ENCODE results near the gene PFKM. TPM values are rescaled to one million over a fixed set of nuclear protein-coding genes. Genes with fewer than 3 reads are reported as not detected.
"Not testable (repeated sequence)": the region's sequence is repeated elsewhere in the genome, so short reads cannot be mapped to it uniquely, and the experiment has no call there.

PFKM gene
- total RNA-seq, 1 donor from 2014 or later = 80.3 TPM

DNA sequence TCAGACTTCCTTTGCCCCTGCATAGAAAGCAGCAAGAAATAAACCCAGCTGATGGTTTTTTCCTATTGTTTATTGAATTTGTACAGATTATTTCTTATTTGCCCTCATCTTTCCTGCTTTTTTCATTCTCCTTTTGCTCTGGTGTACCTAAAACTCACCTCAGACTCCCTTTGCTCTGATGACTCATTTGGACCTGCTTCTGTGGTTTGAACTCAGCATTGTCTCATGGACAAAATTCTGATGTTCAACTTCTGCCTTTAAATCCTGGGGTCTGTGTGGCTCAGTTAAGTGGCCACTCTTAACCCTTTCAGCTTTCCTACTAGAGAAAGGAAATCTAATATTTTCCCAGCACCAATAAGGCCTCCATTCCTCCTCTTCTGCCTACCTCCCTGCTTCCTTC is 9.7 kb upstream of the PFKM start:
- no peak overlapping the region for H3K9ac ChIP-seq (ENCODE audit: low read length)
- H2AFZ ChIP-seq (ENCODE audit: low read depth, low read length) = no peak overlapping the region
- no peaks in the 10 kb centered on the region for H3K27me3 ChIP-seq (ENCODE audit: insufficient read depth, low read length)
- peaks cover 20% of the 10 kb centered on the region for H3K79me2 ChIP-seq (ENCODE audit: insufficient read depth, low read length)
- FAIRE-seq (no peak), DNase-seq (ENCODE audit: low read depth) (no peak)
- Mint-ChIP-seq H3K9me3 (ENCODE audit: unreplicated experiment) (peaks cover 5% of the 10 kb centered on the region), H3K4me1 (ENCODE audit: low read depth, unreplicated experiment) (peaks cover 12% of the 10 kb centered on the region), H3K27ac (ENCODE audit: unreplicated experiment) (peak overlapping the region; percentile 13), H3K27me3 (ENCODE audit: low read depth, unreplicated experiment) (peaks cover 3% of the 10 kb centered on the region), H3K36me3 (ENCODE audit: low read depth, unreplicated experiment) (no peaks in the 10 kb centered on the region), H3K4me3 (ENCODE audit: unreplicated experiment) (no peak overlapping the region)
- H3K27ac ChIP-seq (ENCODE audit: low read depth, low read length) = no peak overlapping the region
- no peak overlapping the region for H3K4me2 ChIP-seq (ENCODE audit: low read length)
- H3K4me3 ChIP-seq (ENCODE audit: insufficient read depth, low read depth, low read length) = no peak overlapping the region
- TF ChIP-seq EZH2 (IDR thresholded peaks at IDR 0.05; ENCODE audit: insufficient read depth, low read length) = no peak
- TF ChIP-seq, protein P1, sequence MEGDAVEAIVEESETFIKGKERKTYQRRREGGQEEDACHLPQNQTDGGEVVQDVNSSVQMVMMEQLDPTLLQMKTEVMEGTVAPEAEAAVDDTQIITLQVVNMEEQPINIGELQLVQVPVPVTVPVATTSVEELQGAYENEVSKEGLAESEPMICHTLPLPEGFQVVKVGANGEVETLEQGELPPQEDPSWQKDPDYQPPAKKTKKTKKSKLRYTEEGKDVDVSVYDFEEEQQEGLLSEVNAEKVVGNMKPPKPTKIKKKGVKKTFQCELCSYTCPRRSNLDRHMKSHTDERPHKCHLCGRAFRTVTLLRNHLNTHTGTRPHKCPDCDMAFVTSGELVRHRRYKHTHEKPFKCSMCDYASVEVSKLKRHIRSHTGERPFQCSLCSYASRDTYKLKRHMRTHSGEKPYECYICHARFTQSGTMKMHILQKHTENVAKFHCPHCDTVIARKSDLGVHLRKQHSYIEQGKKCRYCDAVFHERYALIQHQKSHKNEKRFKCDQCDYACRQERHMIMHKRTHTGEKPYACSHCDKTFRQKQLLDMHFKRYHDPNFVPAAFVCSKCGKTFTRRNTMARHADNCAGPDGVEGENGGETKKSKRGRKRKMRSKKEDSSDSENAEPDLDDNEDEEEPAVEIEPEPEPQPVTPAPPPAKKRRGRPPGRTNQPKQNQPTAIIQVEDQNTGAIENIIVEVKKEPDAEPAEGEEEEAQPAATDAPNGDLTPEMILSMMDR (IDR thresholded peaks at IDR 0.05; ENCODE audit: insufficient read depth, low read depth, low read length) = no peak
- no peaks in the 10 kb centered on the region for H3K9me3 ChIP-seq (ENCODE audit: insufficient read depth, low read depth, low read length)
- peaks cover 8% of the 10 kb centered on the region for H3K4me1 ChIP-seq (ENCODE audit: insufficient read depth, low read length)
- no peaks in the 10 kb centered on the region for H4K20me1 ChIP-seq (ENCODE audit: insufficient read depth, low read length)
- H3K36me3 ChIP-seq (ENCODE audit: insufficient read depth, low read length) = no peaks in the 10 kb centered on the region

DNA sequence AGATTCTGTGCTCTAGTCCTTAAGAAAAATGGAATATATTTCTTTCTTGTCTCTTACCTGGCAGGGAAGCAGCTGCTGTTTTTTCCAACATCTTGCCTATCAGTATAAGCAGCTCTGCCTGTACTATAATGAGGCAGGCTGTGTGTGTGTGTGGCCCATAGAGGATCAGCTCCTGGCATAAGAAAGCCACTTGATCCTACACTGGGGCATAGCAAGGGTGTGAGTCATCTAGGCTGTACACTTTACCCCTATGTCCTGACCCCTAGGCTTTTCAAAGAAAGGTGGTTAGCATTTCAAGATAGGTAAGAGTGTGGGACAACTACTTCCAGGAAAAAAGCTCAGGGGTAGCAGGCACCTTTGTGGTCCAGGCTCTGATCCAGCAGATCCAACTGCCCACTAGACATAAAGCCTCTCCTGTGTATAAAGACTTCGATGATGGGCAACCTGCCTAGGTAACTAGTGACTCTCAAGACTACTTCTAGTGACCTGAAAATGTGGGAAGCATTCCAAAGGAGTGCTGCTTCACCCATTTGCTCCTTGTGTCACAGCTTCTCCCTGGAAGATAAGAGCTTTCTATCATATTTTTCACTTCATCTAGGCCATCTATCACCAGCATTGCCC is 8.4 kb upstream of the PFKM start:
- FAIRE-seq (no peak), DNase-seq (ENCODE audit: low read depth) (no peak)
- Mint-ChIP-seq H3K4me1 (ENCODE audit: low read depth, unreplicated experiment) (peaks cover 9% of the 10 kb centered on the region), H3K4me3 (ENCODE audit: unreplicated experiment) (no peak overlapping the region), H3K9me3 (ENCODE audit: unreplicated experiment) (peaks cover 8% of the 10 kb centered on the region), H3K27ac (ENCODE audit: unreplicated experiment) (no peak overlapping the region), H3K27me3 (ENCODE audit: low read depth, unreplicated experiment) (peaks cover 8% of the 10 kb centered on the region), H3K36me3 (ENCODE audit: low read depth, unreplicated experiment) (no peaks in the 10 kb centered on the region)
- Histone ChIP-seq H3K79me2 (ENCODE audit: insufficient read depth, low read length) (peaks cover 8% of the 10 kb centered on the region), H3K27me3 (ENCODE audit: insufficient read depth, low read length) (no peaks in the 10 kb centered on the region), H3K4me2 (ENCODE audit: low read length) (no peak overlapping the region), H2AFZ (ENCODE audit: low read depth, low read length) (no peak overlapping the region), H3K27ac (ENCODE audit: low read depth, low read length) (no peak overlapping the region), H3K9me3 (ENCODE audit: insufficient read depth, low read depth, low read length) (no peaks in the 10 kb centered on the region), H3K36me3 (ENCODE audit: insufficient read depth, low read length) (no peaks in the 10 kb centered on the region), H3K4me1 (ENCODE audit: insufficient read depth, low read length) (peaks cover 8% of the 10 kb centered on the region), H3K4me3 (ENCODE audit: insufficient read depth, low read depth, low read length) (no peak overlapping the region), H4K20me1 (ENCODE audit: insufficient read depth, low read length) (no peaks in the 10 kb centered on the region), H3K9ac (ENCODE audit: low read length) (no peak overlapping the region)
- TF ChIP-seq EZH2 (IDR thresholded peaks at IDR 0.05; ENCODE audit: insufficient read depth, low read length) = no peak

DNA sequence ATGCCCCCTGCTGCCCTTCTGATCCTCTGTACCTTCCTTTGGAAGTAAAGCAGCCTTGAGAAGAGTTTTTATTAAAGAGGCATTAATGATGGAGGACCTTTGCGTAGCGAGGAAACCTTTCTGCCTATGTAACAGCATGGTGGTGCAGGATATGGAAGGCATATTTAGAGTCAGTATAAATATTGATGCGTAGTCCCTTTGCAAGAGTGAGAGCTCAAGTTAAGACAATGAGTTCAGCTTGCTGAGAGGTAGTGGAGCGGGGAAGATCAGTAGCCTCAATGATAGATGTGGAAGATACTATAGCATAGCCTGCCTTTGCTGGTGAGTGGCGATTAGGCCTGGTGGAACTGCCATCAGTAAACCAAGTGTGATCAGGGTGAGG is 7.9 kb upstream of the PFKM start:
- H3K9me3 ChIP-seq (ENCODE audit: insufficient read depth, low read depth, low read length); H3K36me3 ChIP-seq (ENCODE audit: insufficient read depth, low read length); H3K4me1 ChIP-seq (ENCODE audit: insufficient read depth, low read length); H3K27me3 Mint-ChIP-seq (ENCODE audit: low read depth, unreplicated experiment); H3K36me3 Mint-ChIP-seq (ENCODE audit: low read depth, unreplicated experiment); H3K27me3 ChIP-seq (ENCODE audit: insufficient read depth, low read length); H3K27ac Mint-ChIP-seq (ENCODE audit: unreplicated experiment); H3K4me3 ChIP-seq (ENCODE audit: insufficient read depth, low read depth, low read length); H3K9ac ChIP-seq (ENCODE audit: low read length); H3K4me3 Mint-ChIP-seq (ENCODE audit: unreplicated experiment); H3K27ac ChIP-seq (ENCODE audit: low read depth, low read length); H4K20me1 ChIP-seq (ENCODE audit: insufficient read depth, low read length); H3K4me1 Mint-ChIP-seq (ENCODE audit: low read depth, unreplicated experiment); H3K9me3 Mint-ChIP-seq (ENCODE audit: unreplicated experiment); DNase-seq (ENCODE audit: low read depth); H2AFZ ChIP-seq (ENCODE audit: low read depth, low read length); H3K4me2 ChIP-seq (ENCODE audit: low read length); FAIRE-seq; H3K79me2 ChIP-seq (ENCODE audit: insufficient read depth, low read length): not testable (repeated sequence)

Data from astrocyte (in vitro differentiated cells and primary cell).